ENCODE data around the gene NEUROD4.

GRCh38 chr12:54991161-54991990 lies 28.4 kb upstream of the NEUROD4 start:
- TF ChIP-seq POLR2AphosphoS5 (IDR thresholded peaks at IDR 0.05; ENCODE audit: low read depth, low read length), result no peak
- TF ChIP-seq SIN3A (IDR thresholded peaks at IDR 0.05; ENCODE audit: borderline replicate concordance, insufficient read depth, low read length), result no peak
- no peak for TF ChIP-seq TAF1 (IDR thresholded peaks at IDR 0.05; ENCODE audit: borderline replicate concordance, insufficient read depth, low read length)

Measured in PFSK-1 (cell line).